ENCODE results near the gene MUC12.

DNA sequence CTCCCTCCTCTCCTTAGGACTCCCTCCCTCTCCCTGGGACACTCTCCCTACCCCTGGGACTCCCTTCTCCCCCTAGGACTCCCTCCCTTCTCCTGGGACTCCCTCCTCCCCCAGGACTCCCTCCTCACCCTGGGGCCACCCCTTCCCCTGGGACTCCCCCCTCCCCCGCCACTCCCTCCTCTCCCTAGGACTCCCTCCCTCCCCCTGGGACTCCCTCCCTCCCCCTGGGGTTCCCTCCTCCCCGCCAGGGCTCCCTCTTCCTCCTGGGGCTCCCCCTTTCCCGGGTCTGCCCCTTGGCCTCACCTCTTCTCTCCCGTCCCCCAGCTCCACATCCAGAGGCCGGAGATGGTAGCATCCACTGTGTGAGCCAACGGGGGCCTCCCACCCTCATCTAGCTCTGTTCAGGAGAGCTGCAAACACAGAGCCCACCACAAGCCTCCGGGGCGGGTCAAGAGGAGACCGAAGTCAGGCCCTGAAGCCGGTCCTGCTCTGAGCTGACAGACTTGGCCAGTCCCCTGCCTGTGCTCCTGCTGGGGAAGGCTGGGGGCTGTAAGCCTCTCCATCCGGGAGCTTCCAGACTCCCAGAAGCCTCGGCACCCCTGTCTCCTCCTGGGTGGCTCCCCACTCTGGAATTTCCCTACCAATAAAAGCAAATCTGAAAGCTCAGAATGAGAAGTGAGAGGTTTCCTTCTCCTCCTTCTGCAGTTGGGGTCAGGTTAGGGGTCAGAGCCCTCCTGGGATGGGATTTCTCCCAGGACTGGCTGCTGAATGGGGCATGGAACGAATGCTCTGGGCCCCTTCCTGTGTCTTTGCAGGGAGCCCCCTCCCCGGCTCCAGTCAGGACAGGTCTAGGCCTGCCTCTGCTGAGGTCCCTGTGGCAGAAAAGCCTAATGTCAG lies 49.2 kb downstream of the MUC12 start:
- TF ChIP-seq, protein P1, sequence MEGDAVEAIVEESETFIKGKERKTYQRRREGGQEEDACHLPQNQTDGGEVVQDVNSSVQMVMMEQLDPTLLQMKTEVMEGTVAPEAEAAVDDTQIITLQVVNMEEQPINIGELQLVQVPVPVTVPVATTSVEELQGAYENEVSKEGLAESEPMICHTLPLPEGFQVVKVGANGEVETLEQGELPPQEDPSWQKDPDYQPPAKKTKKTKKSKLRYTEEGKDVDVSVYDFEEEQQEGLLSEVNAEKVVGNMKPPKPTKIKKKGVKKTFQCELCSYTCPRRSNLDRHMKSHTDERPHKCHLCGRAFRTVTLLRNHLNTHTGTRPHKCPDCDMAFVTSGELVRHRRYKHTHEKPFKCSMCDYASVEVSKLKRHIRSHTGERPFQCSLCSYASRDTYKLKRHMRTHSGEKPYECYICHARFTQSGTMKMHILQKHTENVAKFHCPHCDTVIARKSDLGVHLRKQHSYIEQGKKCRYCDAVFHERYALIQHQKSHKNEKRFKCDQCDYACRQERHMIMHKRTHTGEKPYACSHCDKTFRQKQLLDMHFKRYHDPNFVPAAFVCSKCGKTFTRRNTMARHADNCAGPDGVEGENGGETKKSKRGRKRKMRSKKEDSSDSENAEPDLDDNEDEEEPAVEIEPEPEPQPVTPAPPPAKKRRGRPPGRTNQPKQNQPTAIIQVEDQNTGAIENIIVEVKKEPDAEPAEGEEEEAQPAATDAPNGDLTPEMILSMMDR (IDR thresholded peaks at IDR 0.05) = no peak
- TF ChIP-seq POLR2AphosphoS5 (IDR thresholded peaks at IDR 0.05; ENCODE audit: low read depth, low read length) = no peak
- no peak for TF ChIP-seq SIN3A (IDR thresholded peaks at IDR 0.05; ENCODE audit: borderline replicate concordance, insufficient read depth, low read depth, low read length)
- no peak for TF ChIP-seq REST (IDR thresholded peaks at IDR 0.05; ENCODE audit: insufficient read depth in 1 of 2, low read depth in 2 of 2, low read length in 1 of 2)
- no peak for TF ChIP-seq TCF7L2 (IDR thresholded peaks at IDR 0.05; ENCODE audit: low read depth, low read length)
